Measurements from ENCODE around the gene ALDH4A1. TPM values are rescaled to one million over a fixed set of nuclear protein-coding genes. Genes with fewer than 3 reads are reported as not detected.

ALDH4A1 gene
- 7.6 and 8.5 TPM in 2 replicates for total RNA-seq

GRCh38 chr1:18902523-18903290 lies at the start of gene ALDH4A1:
ALDH4A1 (minus strand) TSS chr1:18902555; CDS start chr1:18902523, 32 bp downstream.

GRCh38 chr1:18859560-18859959 lies 42.8 kb downstream of the ALDH4A1 start, which contains the start of gene TAS1R2:
TAS1R2 (minus strand) TSS chr1:18859660; CDS start chr1:18859660, 0 bp downstream.

Other genes with a start within 250 kb of the ALDH4A1 start
- gene TAS1R2, start 42.9 kb downstream of the ALDH4A1 start, total RNA-seq: not detected in 2 replicates
- gene IFFO2, start 54.1 kb upstream of the ALDH4A1 start, total RNA-seq: 4.3 and 5.5 TPM in 2 replicates

Measured in smooth muscle cell of bladder (primary cell).